Measurements from ENCODE around the gene ABCB1. TPM values are rescaled to one million over a fixed set of nuclear protein-coding genes. Genes with fewer than 3 reads are reported as not detected.

The ABCB1 gene
- total and polyA plus RNA-seq, 2 of the 8 experiments (the other 6 are each of a cell fraction or from before 2014, with no cell fraction given): 0.51 to 1.2 TPM

DNA sequence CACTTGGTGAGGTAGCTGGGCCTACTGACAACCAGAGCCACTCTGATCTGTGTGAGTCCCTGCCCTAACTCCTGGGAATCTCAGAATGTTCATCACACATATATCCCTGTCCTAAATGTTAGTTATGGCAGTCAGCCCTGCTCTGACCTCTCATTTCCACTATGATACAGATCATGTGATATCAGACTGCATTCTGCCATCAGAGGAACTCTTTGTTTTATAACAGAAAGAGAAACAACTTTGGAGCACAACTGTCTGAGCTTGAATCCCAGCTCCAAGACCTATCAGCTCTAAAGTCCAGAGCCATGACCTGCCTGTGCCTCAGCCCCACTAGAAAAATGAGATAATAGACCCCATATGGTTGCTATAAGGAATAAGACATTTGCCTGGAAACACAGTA is 70.6 kb downstream of the ABCB1 start:
- Histone ChIP-seq H3K79me1 (ENCODE audit: low read depth, low read length) (no peaks in the 10 kb centered on the region), H3K27ac (ENCODE audit: low read depth, low read length) (no peak overlapping the region), H3K27me3 (replicated peaks in 1 of 4; ENCODE audit: control insufficient read depth in 3 of 4, extremely low read depth in 1 of 4, insufficient read depth in 3 of 4, low read length in 3 of 4) (no peaks in the 10 kb centered on the region), H2BK12ac (ENCODE audit: low read depth, low read length) (no peak overlapping the region), H2BK15ac (ENCODE audit: low read length) (no peak overlapping the region), H2BK20ac (ENCODE audit: low read length) (no peak overlapping the region), H4K8ac (ENCODE audit: extremely low read depth, insufficient read depth, low read length) (no peak overlapping the region), H3K4me3 (ENCODE audit: extremely low read depth in 1 of 4, insufficient read depth in 2 of 4, low read depth in 3 of 4, low read length in 4 of 4) (no peak overlapping the region), H3K18ac (ENCODE audit: extremely low read depth, low read length) (no peak overlapping the region), H3K79me2 (ENCODE audit: control insufficient read depth in 1 of 2, insufficient read depth in 2 of 2, low read length in 2 of 2) (no peaks in the 10 kb centered on the region), H3K4ac (replicated peaks; ENCODE audit: insufficient read length, low read depth, low read length) (no peak overlapping the region), H4K91ac (replicated peaks; ENCODE audit: insufficient read length, low read length) (no peak overlapping the region), H2AK5ac (ENCODE audit: low read depth, low read length) (no peak overlapping the region), H3K9ac (replicated peaks in 1 of 4; ENCODE audit: extremely low read depth in 1 of 4, low read depth in 3 of 4, low read length in 3 of 4) (no peak overlapping the region), H3K14ac (ENCODE audit: insufficient read length) (no peak overlapping the region), H2BK5ac (ENCODE audit: low read depth, low read length) (no peak overlapping the region), H3K4me2 (ENCODE audit: insufficient read depth in 1 of 2, low read depth in 2 of 2, low read length in 2 of 2) (no peak overlapping the region), H3K23me2 (ENCODE audit: low read depth, low read length) (no peaks in the 10 kb centered on the region), H3K56ac (replicated peaks; ENCODE audit: insufficient read length, low read depth, low read length) (no peak overlapping the region), H3K36me3 (ENCODE audit: control insufficient read depth in 2 of 4, insufficient read depth in 4 of 4, low read length in 3 of 4) (no peaks in the 10 kb centered on the region), H3K23ac (ENCODE audit: insufficient read length) (no peak overlapping the region), H2AFZ (ENCODE audit: low read length) (no peak overlapping the region; the same call in 1 of the 2 replicates), H4K5ac (ENCODE audit: insufficient read length, low read depth, low read length) (no peak overlapping the region), H4K20me1 (replicated peaks in 1 of 2; ENCODE audit: control insufficient read depth in 1 of 2, insufficient read depth in 2 of 2, low read length in 2 of 2) (no peaks in the 10 kb centered on the region), H3K4me1 (replicated peaks in 1 of 4; ENCODE audit: control insufficient read depth in 3 of 4, insufficient read depth in 4 of 4, low read length in 3 of 4) (0 out of 7 replicates have a peak, but pooled peaks cover 0 to 2% (median 0%) of the 10 kb centered on the region in 4 experiments), H2BK120ac (replicated peaks; ENCODE audit: low read depth, low read length) (no peak overlapping the region), H3K9me3 (ENCODE audit: insufficient read depth in 2 of 2, low read depth in 1 of 2, low read length in 1 of 2) (no peaks in the 10 kb centered on the region)
- no peak for TF ChIP-seq POLR2AphosphoS5 (IDR thresholded peaks at IDR 0.05; ENCODE audit: low read depth, low read length)
- FAIRE-seq (no peak), DNase-seq (ENCODE audit: low read depth in 1 of 2, low spot score in 2 of 2) (no peak)
- CTCF ChIA-PET (ENCODE audit: partially characterized antibody): no interaction called here
- POLR2A ChIA-PET (ENCODE audit: partially characterized antibody): interaction anchor here (0.7 kb wide), 1 partner anchor 237 kb away, joined by 4 read pairs; no protein-coding TSS in a partner anchor
